ENCODE results near the gene NBPF1. TPM values are rescaled to one million over a fixed set of nuclear protein-coding genes. Genes with fewer than 3 reads are reported as not detected.

Gene NBPF1
- total and polyA plus RNA-seq, 9 of the 15 experiments (the other 6 are each of a cell fraction or from before 2014, with no cell fraction given) = 5.2 to 42.6 (median 24.1) TPM

DNA sequence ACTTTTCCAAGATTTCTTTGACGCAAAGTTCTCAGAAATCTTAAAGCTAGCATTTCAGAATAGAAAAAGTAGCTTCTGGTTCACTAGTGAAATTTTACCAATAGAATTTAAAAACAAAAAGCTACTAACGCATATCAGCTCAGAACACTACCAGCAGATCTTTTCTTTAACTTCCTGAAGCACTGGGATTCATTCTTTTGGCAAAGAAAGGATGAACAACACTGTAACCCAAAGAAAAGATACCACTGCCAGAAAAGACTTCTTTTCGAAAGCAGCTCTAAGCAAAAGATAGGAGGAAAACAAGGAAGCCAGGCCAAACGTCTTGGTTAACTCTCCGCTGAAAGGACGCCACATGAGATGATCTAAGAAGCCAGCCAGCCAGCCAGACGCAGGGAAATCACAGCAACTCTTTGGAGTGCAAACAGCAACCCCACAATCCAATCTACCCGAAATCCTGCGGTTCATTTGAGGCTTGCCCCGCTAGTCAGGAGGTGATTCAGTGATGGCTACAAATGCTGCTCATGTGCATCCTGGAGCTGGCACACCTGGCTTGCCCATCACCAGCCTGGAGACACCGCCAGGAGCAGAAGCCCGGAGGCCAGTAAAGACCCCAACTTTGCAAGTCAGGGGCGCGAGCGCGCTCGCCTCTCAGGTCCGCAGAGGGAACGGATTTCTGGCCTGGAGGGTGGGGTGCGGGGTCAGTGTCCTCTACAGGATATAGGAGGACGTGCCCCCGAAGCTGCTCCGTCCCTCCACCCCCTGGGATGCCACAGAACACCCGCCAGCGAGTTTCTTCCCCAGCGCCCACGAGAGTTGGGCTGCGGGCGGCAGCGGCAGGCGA, 812 bp downstream of the NBPF1 start (continued):
- TF ChIP-seq, protein P1, sequence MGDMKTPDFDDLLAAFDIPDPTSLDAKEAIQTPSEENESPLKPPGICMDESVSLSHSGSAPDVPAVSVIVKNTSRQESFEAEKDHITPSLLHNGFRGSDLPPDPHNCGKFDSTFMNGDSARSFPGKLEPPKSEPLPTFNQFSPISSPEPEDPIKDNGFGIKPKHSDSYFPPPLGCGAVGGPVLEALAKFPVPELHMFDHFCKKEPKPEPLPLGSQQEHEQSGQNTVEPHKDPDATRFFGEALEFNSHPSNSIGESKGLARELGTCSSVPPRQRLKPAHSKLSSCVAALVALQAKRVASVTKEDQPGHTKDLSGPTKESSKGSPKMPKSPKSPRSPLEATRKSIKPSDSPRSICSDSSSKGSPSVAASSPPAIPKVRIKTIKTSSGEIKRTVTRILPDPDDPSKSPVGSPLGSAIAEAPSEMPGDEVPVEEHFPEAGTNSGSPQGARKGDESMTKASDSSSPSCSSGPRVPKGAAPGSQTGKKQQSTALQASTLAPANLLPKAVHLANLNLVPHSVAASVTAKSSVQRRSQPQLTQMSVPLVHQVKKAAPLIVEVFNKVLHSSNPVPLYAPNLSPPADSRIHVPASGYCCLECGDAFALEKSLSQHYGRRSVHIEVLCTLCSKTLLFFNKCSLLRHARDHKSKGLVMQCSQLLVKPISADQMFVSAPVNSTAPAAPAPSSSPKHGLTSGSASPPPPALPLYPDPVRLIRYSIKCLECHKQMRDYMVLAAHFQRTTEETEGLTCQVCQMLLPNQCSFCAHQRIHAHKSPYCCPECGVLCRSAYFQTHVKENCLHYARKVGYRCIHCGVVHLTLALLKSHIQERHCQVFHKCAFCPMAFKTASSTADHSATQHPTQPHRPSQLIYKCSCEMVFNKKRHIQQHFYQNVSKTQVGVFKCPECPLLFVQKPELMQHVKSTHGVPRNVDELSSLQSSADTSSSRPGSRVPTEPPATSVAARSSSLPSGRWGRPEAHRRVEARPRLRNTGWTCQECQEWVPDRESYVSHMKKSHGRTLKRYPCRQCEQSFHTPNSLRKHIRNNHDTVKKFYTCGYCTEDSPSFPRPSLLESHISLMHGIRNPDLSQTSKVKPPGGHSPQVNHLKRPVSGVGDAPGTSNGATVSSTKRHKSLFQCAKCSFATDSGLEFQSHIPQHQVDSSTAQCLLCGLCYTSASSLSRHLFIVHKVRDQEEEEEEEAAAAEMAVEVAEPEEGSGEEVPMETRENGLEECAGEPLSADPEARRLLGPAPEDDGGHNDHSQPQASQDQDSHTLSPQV (IDR thresholded peaks at IDR 0.05) = no peak
- TF ChIP-seq PTRF (tag; IDR thresholded peaks at IDR 0.05) (0 out of 2 replicates have a peak, but pooled peaks have one; percentile 6), ZFPM2 (CRISPR knock-in tag; IDR thresholded peaks at IDR 0.05) (0 out of 2 replicates have a peak, but pooled peaks have one; percentile 17), BHLHE40 (IDR thresholded peaks at IDR 0.05; ENCODE audit: low read length) (peak; percentile 79), GTF2E2 (tag; IDR thresholded peaks at IDR 0.05) (no peak), RHOXF2B (CRISPR knock-in tag; conservative IDR thresholded peaks at IDR 0.05) (peak; percentile 92), TBL1XR1 (IDR thresholded peaks at IDR 0.05; ENCODE audit: low read length in 2 of 2) (peak; percentile 69 to 84; a peak in 2 of 4 replicates), ZNF431 (CRISPR knock-in tag; IDR thresholded peaks at IDR 0.05) (no peak), CHD4 (IDR thresholded peaks at IDR 0.05; ENCODE audit: insufficient read depth, insufficient replicate concordance, low read depth, low read length, poor library complexity, severe bottlenecking) (peak; percentile 87), STAT5B (CRISPR knock-in tag; IDR thresholded peaks at IDR 0.05) (peak; percentile 67; the same call in 1 of the 2 replicates), PTTG1 (tag; IDR thresholded peaks at IDR 0.05; ENCODE audit: low read depth) (0 out of 2 replicates have a peak, but pooled peaks have one; percentile 21), XRCC3 (IDR thresholded peaks at IDR 0.05) (no peak)
- TF ChIP-seq, protein P2, sequence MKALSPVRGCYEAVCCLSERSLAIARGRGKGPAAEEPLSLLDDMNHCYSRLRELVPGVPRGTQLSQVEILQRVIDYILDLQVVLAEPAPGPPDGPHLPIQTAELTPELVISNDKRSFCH (CRISPR knock-in tag; IDR thresholded peaks at IDR 0.05) = peak; percentile 71; the same call in 1 of the 2 replicates
- TF ChIP-seq, protein P2 (tag; IDR thresholded peaks at IDR 0.05) = no peak
- TF ChIP-seq, protein P3, sequence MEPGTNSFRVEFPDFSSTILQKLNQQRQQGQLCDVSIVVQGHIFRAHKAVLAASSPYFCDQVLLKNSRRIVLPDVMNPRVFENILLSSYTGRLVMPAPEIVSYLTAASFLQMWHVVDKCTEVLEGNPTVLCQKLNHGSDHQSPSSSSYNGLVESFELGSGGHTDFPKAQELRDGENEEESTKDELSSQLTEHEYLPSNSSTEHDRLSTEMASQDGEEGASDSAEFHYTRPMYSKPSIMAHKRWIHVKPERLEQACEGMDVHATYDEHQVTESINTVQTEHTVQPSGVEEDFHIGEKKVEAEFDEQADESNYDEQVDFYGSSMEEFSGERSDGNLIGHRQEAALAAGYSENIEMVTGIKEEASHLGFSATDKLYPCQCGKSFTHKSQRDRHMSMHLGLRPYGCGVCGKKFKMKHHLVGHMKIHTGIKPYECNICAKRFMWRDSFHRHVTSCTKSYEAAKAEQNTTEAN (CRISPR knock-in tag; IDR thresholded peaks at IDR 0.05) = no peak
- TF ChIP-seq, protein P4, sequence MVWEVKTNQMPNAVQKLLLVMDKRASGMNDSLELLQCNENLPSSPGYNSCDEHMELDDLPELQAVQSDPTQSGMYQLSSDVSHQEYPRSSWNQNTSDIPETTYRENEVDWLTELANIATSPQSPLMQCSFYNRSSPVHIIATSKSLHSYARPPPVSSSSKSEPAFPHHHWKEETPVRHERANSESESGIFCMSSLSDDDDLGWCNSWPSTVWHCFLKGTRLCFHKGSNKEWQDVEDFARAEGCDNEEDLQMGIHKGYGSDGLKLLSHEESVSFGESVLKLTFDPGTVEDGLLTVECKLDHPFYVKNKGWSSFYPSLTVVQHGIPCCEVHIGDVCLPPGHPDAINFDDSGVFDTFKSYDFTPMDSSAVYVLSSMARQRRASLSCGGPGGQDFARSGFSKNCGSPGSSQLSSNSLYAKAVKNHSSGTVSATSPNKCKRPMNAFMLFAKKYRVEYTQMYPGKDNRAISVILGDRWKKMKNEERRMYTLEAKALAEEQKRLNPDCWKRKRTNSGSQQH (CRISPR knock-in tag; IDR thresholded peaks at IDR 0.05) = peak; percentile 91
- TF ChIP-seq, protein P5, sequence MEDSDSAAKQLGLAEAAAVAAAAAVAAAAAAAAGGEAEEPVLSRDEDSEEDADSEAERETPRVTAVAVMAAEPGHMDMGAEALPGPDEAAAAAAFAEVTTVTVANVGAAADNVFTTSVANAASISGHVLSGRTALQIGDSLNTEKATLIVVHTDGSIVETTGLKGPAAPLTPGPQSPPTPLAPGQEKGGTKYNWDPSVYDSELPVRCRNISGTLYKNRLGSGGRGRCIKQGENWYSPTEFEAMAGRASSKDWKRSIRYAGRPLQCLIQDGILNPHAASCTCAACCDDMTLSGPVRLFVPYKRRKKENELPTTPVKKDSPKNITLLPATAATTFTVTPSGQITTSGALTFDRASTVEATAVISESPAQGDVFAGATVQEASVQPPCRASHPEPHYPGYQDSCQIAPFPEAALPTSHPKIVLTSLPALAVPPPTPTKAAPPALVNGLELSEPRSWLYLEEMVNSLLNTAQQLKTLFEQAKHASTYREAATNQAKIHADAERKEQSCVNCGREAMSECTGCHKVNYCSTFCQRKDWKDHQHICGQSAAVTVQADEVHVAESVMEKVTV (CRISPR knock-in tag; IDR thresholded peaks at IDR 0.05) = peak; percentile 26; the same call in 1 of the 2 replicates
